KOPT-K1 (cell line): ENCODE results near the gene SBK1.

ENCODE experiments used
- H3K27ac ChIP-seq: fragments of 200-600 bp; sonication (generic); 2 replicates; pipeline ENCODE4 v1.5.1; 2016; ENCODE audit warnings: antibody characterized with exemption, mild to moderate bottlenecking, low read depth, low read length; ENCODE audit not compliant: poor library complexity, severe bottlenecking
- H3K36me3 ChIP-seq: fragments of 200-600 bp; sonication (generic); 2 replicates; pipeline ENCODE4 v1.5.1; 2017; ENCODE audit warnings: antibody characterized with exemption, mild to moderate bottlenecking, low read length, moderate library complexity; ENCODE audit not compliant: insufficient read depth
- H3K9me3 ChIP-seq: fragments of 200-600 bp; sonication (generic); 2 replicates; pipeline ENCODE4 v1.5.1; 2017; ENCODE audit warnings: antibody characterized with exemption, low read length, mild to moderate bottlenecking; ENCODE audit not compliant: insufficient read depth, poor library complexity, severe bottlenecking

Gene SBK1

DNA sequence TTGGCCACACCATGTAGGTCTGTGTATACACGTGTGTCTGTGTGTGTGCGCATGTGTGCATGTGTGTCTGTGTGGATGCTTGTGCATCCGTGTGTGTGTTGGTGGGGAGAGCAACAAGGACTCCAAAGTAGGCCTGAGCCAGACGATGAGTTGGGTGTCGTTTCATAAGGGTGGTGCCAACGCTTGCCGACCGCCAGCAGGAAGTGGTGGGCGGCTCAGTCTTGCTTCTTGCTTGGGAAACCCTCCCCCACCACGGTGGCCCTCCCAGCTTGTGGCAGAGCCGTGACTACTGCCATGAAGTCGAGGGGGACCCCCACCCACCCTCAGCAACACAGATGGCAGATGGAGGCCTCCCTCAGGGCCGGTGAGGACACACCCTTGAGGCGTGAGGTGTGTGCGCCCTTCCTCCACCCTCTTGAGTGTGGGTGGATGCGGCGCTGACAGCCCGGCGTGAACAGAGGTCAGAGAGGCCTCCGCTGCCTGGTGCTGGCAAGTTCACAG, 17.5 kb downstream of the SBK1 start:
- no peaks in the 10 kb centered on the region for H3K9me3 ChIP-seq
- peak overlapping the region; percentile 88 for H3K27ac ChIP-seq
- H3K36me3 ChIP-seq, result no peaks in the 10 kb centered on the region

DNA sequence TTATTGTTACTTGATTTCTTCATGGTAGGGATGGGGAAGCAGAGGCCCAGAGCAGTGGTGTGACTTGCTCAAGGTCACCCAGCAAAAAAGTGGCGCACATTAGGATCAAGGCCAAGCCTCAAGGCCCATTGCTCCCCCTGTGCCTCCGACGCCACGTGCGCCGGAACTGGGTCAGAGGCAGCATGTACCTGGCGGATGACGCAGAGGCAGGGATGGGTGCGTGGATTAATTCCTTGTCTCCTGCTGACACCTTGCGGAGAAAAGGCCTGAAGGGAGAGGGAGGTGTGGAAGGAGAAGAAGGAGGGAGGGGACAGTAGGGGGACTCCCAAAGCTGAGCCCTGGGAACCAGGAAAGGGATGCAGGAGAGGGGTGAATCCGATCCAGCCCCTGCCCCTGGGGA, 18.5 kb downstream of the SBK1 start:
- Histone ChIP-seq H3K27ac (peak overlapping the region; percentile 88), H3K36me3 (no peaks in the 10 kb centered on the region), H3K9me3 (no peaks in the 10 kb centered on the region)

GRCh38 chr16:28311413-28311812, 19.1 kb downstream of the SBK1 start:
- Histone ChIP-seq H3K36me3 (no peaks in the 10 kb centered on the region), H3K9me3 (no peaks in the 10 kb centered on the region), H3K27ac (peak overlapping the region; percentile 88)

DNA sequence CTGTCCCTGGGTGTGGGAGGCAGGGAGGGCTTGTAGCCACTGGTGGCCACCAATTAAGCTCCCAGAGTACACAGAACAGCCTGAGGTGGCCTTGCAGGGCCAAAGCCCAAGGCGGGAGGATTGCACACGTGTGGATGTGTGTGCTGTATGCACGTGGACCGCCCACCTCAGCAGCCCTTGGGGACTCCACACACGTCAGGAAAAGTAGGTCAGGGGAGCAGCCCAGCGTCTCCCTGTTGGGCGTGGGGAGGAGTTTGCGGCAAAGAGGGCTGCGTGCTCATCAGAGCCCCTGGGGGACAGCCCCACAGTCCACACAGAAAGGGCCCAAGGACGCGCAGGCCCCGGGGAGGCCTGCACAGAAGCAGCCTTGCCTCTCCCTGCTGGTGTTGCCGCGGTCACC, 19.6 kb downstream of the SBK1 start:
- H3K36me3 ChIP-seq, result no peaks in the 10 kb centered on the region
- H3K27ac ChIP-seq, result peak overlapping the region; percentile 9
- no peaks in the 10 kb centered on the region for H3K9me3 ChIP-seq

GRCh38 chr16:28312327-28312726, 20.0 kb downstream of the SBK1 start:
- Histone ChIP-seq H3K27ac (peak overlapping the region; percentile 9), H3K9me3 (no peaks in the 10 kb centered on the region), H3K36me3 (no peaks in the 10 kb centered on the region)

- H3K36me3 ChIP-seq, result no peaks in the 10 kb centered on the region
- H3K9me3 ChIP-seq, result no peaks in the 10 kb centered on the region
- no peak overlapping the region for H3K27ac ChIP-seq
Observed at GRCh38 chr16:28313587-28313986, 21.3 kb downstream of the SBK1 start.

DNA sequence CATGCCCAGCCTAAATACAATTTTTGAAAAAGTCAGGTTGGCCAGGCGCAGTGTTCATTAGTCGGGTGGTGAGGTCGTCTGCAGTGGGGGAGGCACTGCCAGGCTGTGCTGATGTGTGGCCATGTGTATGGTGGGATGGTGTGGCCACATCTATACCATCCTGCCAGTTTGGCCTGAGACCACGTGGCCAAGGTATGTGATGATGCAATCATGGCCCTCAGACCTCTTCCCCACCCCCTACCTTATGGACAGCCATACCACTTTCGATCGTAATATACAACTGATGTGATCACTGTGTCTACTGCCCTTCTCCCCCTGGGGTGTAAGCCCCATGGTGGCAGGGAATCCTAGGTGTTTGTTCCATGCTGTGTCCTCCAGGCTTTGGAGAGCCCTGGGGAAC, 23.7 kb downstream of the SBK1 start:
- H3K9me3 ChIP-seq, result no peaks in the 10 kb centered on the region
- peaks cover 5% of the 10 kb centered on the region; the same call in 1 of the 2 replicates for H3K36me3 ChIP-seq
- no peak overlapping the region for H3K27ac ChIP-seq

DNA sequence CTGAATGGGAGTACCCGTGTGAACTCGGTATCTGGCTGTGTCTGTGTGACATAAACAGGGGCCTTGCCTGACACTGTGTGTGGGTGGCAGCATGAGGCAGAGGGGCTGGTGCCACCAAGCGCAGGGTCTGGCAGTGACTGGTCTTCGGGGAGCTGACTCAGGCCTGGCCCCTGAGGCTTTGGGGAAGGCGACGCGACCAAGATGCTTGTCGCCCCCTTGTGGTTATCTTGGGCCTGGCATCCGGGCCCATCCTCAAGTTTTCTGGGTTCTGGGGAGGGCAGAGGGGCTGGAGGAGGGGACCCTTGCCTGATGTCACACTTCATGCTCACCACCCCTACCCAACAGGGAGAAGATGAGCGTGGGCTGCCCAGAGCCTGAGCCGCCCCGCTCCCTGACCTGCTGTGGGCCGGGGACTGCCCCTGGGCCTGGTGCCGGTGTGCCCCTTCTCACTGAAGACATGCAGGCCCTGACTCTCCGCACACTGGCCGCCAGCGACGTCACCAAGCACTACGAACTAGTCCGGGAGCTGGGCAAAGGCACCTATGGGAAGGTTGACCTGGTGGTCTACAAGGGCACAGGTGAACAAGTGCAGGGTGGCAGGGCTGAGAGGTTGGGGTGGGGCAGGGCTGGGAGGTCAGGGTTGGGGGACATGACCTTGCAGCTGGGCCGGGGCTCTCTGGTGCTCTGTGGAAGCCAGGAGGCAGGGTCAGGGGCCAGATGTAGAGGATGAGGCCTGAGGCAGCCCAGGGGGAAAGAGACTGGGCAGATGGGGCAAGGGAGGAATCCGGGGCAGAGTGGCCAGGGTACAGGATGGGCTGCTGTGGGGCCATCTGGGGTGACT, 24.9 kb downstream of the SBK1 start:
- H3K27ac ChIP-seq, result no peak overlapping the region
- H3K9me3 ChIP-seq, result no peaks in the 10 kb centered on the region
- H3K36me3 ChIP-seq, result peaks cover 5% of the 10 kb centered on the region; the same call in 1 of the 2 replicates

GRCh38 chr16:28318042-28318744, 25.9 kb downstream of the SBK1 start:
- Histone ChIP-seq H3K9me3 (no peaks in the 10 kb centered on the region), H3K27ac (no peak overlapping the region), H3K36me3 (peaks cover 5% of the 10 kb centered on the region; the same call in 1 of the 2 replicates)

- H3K27ac ChIP-seq, result no peak overlapping the region
- H3K9me3 ChIP-seq, result no peaks in the 10 kb centered on the region
- peaks cover 5% of the 10 kb centered on the region; the same call in 1 of the 2 replicates for H3K36me3 ChIP-seq
Observed at GRCh38 chr16:28319476-28320022, 27.2 kb downstream of the SBK1 start.

DNA sequence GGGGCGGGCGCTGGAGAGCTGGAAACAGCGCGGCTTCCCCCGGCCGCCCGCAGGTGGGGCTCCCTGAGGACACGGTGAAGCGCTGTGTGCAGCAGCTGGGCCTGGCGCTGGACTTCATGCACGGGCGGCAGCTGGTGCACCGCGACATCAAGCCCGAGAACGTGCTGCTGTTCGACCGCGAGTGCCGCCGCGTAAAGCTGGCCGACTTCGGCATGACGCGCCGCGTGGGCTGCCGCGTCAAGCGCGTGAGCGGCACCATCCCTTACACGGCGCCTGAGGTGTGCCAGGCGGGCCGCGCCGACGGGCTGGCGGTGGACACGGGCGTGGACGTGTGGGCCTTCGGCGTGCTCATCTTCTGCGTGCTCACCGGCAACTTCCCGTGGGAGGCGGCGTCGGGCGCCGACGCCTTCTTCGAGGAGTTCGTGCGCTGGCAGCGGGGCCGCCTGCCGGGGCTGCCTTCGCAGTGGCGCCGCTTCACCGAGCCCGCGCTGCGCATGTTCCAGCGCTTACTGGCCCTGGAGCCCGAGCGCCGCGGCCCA, 27.8 kb downstream of the SBK1 start:
- Histone ChIP-seq H3K9me3 (no peaks in the 10 kb centered on the region), H3K27ac (no peak overlapping the region), H3K36me3 (peaks cover 5% of the 10 kb centered on the region; the same call in 1 of the 2 replicates)

DNA sequence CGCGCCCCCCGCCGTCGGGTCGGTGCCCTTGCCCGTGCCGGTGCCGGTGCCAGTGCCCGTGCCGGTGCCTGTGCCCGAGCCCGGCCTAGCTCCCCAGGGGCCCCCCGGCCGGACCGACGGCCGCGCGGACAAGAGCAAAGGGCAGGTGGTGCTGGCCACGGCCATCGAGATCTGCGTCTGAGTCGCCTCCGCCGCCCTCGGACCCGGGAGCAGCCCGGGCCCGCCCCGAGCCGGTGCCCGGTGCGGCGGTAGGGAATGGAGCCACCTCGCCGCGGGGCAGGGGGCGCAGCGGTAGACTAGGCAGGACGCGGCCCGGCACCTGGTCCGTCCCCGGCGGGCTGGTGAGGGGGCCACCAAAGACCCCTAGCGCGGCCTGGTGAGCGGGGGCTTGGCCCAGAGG, 28.4 kb downstream of the SBK1 start:
- no peaks in the 10 kb centered on the region for H3K9me3 ChIP-seq
- no peak overlapping the region for H3K27ac ChIP-seq
- peaks cover 5% of the 10 kb centered on the region; the same call in 1 of the 2 replicates for H3K36me3 ChIP-seq

DNA sequence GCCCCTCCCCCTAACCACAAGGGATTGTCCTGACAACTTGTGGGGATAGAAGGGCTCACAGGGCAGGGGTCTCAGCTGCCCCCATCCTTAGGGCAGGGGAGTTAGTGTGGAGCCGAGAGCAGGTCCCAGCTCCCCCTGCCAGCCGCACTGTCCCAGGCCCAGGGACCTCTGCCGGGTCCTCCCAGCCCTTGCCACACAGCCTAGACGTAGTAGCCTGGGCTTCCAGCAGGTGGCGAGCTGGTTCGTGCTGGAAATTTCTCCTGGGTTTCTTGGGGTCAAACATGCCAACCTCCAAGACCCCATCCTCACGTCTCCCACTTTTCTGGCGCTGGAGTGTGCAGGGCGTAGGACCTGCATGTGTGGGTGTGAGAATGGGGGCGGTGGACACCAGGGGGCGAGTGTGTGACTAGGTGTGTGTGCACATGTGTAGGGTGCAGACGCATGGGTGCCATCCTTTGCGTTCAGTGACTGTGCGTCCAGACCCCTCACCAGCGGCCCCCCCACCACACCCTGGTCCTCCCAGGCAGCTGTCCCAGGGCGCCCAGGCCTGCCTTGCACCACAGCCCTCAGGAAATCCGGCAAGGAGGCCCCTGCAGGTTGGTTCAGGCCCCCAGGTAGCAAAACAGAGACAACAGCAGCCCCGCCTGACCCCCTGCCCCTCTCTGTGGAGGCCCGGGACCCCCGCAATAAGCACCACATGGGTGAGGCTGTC, 29.5 kb downstream of the SBK1 start:
- Histone ChIP-seq H3K9me3 (no peaks in the 10 kb centered on the region), H3K36me3 (peaks cover 5% of the 10 kb centered on the region; the same call in 1 of the 2 replicates), H3K27ac (no peak overlapping the region)

DNA sequence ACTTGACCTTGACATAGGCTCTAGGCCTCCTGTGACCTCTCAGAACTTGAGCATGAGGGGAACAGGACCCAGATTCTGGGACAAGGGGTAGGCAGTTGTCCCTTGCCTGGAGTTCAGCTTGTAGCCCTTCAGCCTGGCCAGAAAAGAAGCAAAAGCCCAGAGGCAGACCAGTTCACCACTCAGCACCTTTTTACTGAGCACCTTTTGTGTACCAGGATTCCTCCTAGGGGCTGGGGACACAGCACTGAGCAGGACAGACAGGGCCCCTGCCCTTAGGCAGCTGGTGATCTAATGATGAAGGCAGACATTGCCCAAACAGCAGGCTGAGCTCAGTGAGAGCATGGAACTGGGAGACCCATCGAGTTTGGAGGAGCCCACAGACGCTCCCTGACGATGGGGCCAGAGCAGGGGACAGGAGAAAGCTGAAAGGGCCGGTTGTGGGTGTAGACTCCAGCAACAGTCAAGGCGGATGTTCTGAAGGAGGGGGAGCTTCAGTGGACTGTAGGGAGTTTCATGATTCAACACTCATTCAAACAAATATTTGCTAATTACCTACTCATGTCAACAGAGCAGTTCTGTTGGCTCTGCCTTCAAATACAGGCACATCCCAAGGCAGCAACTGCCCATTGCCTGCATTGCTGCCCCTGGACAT, 32.0 kb downstream of the SBK1 start:
- peaks cover 2% of the 10 kb centered on the region; the same call in 1 of the 2 replicates for H3K36me3 ChIP-seq
- H3K9me3 ChIP-seq, result no peaks in the 10 kb centered on the region
- H3K27ac ChIP-seq, result no peak overlapping the region
